HEK293T (cell line): ENCODE results near the gene NFKBIA.

Experiments used
- LEF1 ChIP-seq: fragments of 450-650 bp; IDR thresholded peaks from 2 replicates; pipeline ENCODE4 v1.6.1; 2017; ENCODE audit warnings: mild to moderate bottlenecking, borderline replicate concordance
- SUZ12 ChIP-seq: fragments of 450-650 bp; IDR thresholded peaks from 2 replicates; pipeline ENCODE4 v1.6.1; 2016; ENCODE audit warnings: mild to moderate bottlenecking

DNA sequence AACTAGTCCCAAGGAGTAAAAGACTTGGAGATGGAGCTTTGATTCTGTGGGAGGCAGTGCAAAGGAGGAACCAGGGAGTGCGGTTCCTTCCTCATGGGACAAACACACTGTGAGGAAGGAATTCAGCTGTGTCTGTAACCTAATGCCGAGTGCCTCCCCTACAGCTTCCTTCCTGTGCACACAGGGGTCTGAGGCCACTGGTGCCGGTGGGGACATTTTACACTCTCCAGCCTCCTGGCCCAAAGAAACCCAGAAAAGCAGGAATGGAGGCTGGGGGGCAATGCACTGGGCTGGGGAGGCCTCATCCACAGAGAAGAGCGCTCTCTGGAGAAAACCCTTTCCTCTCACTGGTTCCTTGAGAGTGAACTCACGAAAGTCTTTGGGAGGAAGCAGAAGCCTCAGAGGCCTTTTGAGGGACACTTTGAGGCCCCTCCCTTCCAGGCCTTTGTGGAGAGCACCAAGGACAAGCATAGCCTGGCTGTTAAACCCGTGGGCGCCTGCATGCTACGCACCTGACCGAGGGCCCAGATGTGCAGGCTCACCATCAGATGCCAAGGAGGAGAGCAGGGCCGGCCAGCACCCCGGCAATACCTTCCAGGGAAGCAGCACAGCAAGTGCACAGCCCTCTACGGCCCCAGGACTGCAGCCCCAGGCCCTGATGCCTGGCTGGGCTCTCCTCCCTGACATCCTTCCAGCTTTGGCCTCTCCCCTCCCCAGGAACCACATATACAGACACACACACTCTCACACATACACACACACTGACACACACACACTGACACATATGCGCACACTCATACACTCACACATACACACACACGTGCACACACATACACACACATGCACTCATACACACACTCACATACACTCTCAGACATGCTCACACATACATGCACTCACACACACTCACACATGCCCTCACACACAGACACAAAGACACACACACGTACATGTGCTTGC, 52.0 kb downstream of the NFKBIA start:
- TF ChIP-seq SUZ12 (no peak), LEF1 (no peak)
